ENCODE results near the gene DSCAM.

The DSCAM gene

DNA sequence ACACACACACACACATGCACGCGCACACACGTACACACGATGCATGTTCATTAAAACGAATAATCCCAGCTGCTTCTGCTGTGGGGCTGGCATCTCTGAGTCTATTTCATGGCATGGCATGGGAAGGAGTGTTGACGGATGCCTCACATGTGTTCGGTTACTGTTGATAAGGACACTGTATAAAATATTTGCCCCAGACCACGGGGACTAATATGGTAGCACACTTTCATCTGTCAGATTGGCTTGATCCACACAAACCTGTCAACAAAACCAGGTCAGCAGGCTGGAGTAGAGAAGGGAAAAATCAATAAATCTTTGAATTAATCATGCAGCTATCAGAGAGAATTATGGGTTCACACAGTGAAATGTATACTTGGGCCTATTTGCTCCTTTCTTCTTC lies 171.9 kb downstream of the DSCAM start:
- H3K4me3 ChIP-seq (ENCODE audit: low read depth, low read length) = no peak overlapping the region
- H3K4me1 ChIP-seq (ENCODE audit: control insufficient read depth, insufficient read depth, low read length) = no peaks in the 10 kb centered on the region
- H3K27me3 ChIP-seq (ENCODE audit: control insufficient read depth, insufficient read depth, low read length) = no peaks in the 10 kb centered on the region
- H3K9me3 ChIP-seq (ENCODE audit: control insufficient read depth, insufficient read depth, low read length) = no peaks in the 10 kb centered on the region
- no peak overlapping the region for H3K9ac ChIP-seq (ENCODE audit: low read depth, low read length)
- H3K36me3 ChIP-seq (ENCODE audit: control insufficient read depth, insufficient read depth, low read length) = no peaks in the 10 kb centered on the region

DNA sequence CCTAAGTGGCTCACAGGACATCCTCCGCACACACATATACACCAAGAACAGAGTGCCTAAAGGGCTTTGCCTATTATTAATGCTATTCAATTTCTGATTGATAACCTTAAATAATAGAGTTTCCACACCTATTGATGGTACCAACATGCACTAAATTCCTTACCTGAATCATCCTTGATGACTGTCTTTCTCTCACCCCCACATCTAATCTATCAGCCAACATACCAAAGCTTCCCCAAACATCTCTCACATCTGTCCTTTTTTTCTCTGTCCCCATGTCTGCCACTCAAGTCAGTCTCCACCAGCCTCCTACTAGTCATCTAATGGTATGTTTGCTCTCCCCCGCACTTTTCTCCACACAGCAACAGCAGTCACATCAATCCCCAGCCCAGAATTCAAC lies 174.4 kb downstream of the DSCAM start:
- H3K36me3 ChIP-seq (ENCODE audit: control insufficient read depth, insufficient read depth, low read length) = no peaks in the 10 kb centered on the region
- H3K4me1 ChIP-seq (ENCODE audit: control insufficient read depth, insufficient read depth, low read length) = no peaks in the 10 kb centered on the region
- H3K4me3 ChIP-seq (ENCODE audit: low read depth, low read length) = no peak overlapping the region

DNA sequence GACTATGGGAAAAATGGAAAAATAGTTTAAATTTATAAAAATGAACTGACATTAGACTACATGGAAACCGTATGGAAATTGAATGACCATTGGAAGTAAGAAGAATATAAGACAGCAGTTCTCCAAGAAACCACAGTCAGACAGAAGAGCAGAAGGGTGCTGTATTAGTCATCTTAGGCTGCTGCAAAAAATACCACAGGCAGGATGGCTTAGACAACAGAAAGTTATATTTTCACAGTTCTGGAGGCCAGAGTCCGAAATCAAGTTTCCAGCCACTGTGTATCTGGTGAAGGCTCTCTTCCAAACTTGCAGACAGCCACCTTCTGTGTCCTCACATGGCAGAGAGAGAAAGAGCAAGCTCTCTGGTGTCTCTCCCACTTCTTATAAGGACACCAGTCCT lies 175.2 kb downstream of the DSCAM start:
- no peak overlapping the region for H3K4me3 ChIP-seq (ENCODE audit: low read depth, low read length)
- H3K36me3 ChIP-seq (ENCODE audit: control insufficient read depth, insufficient read depth, low read length) = no peaks in the 10 kb centered on the region
- H3K4me1 ChIP-seq (ENCODE audit: control insufficient read depth, insufficient read depth, low read length) = no peaks in the 10 kb centered on the region
- H3K27me3 ChIP-seq (ENCODE audit: control insufficient read depth, insufficient read depth, low read length) = no peaks in the 10 kb centered on the region
- H3K9me3 ChIP-seq (ENCODE audit: control insufficient read depth, insufficient read depth, low read length) = no peaks in the 10 kb centered on the region
- no peak overlapping the region for H3K9ac ChIP-seq (ENCODE audit: low read depth, low read length)

More for the DNA sequence above, 174.4 kb downstream of the DSCAM start:
- no peaks in the 10 kb centered on the region for H3K9me3 ChIP-seq (ENCODE audit: control insufficient read depth, insufficient read depth, low read length)
- no peaks in the 10 kb centered on the region for H3K27me3 ChIP-seq (ENCODE audit: control insufficient read depth, insufficient read depth, low read length)
- H3K9ac ChIP-seq (ENCODE audit: low read depth, low read length) = no peak overlapping the region

DNA sequence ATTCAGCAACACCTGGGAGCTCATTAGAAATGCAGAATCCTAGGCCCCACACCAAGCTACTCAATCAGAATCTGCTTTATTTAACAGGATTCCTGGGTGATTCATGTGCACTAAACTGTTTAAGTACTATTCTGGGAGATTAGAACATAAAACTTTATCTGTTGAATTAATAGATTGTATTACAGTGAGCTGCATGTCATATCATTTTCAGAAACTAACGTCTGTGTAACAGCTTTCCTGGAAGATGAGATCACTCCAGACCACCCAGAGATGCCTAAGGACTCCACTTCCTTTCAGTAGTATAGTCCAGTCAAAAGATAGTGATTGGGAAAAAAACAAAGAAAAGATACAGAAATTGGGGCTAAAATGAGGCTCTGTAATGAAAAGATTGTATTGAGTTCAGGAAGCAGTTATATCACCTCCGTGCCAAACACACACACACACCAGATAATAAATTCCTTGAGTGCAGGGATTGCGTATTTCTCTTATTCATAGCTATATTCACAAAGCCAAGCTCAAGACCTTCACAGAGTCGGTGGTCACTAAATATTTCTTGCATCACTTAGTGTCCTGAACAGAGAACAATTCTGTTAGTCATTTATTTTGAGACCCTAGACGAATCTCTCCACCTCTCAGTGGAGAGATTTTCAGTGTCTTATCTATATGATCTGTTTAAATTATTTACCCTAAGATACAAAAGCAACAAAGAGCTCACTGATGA lies 178.2 kb downstream of the DSCAM start:
- Histone ChIP-seq H3K27me3 (ENCODE audit: control insufficient read depth, insufficient read depth, low read length) (no peaks in the 10 kb centered on the region), H3K9me3 (ENCODE audit: control insufficient read depth, insufficient read depth, low read length) (no peaks in the 10 kb centered on the region), H3K36me3 (ENCODE audit: control insufficient read depth, insufficient read depth, low read length) (no peaks in the 10 kb centered on the region), H3K4me1 (ENCODE audit: control insufficient read depth, insufficient read depth, low read length) (no peaks in the 10 kb centered on the region), H3K9ac (ENCODE audit: low read depth, low read length) (no peak overlapping the region), H3K4me3 (ENCODE audit: low read depth, low read length) (no peak overlapping the region)

DNA sequence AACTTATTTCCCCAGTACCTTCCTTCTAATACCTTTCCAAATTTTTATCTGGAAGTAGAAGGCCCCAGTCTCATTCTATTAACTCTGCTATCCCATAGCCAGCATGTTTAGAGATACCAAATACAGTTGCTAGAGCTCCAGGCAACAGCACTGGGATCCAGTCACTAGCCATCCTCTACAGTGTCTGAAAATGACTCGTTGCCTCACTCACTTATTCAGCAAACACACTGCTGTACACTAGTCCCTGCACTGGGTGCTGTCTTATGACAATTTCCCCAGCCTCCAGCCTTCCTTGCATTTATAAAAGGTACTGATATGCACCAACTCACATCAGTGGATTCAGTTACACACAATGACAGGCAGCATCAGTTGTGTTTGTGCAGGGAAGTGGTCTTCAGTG lies 179.0 kb downstream of the DSCAM start:
- H3K36me3 ChIP-seq (ENCODE audit: control insufficient read depth, insufficient read depth, low read length) = no peaks in the 10 kb centered on the region
- no peaks in the 10 kb centered on the region for H3K4me1 ChIP-seq (ENCODE audit: control insufficient read depth, insufficient read depth, low read length)
- no peaks in the 10 kb centered on the region for H3K9me3 ChIP-seq (ENCODE audit: control insufficient read depth, insufficient read depth, low read length)
- H3K4me3 ChIP-seq (ENCODE audit: low read depth, low read length) = no peak overlapping the region
- no peak overlapping the region for H3K9ac ChIP-seq (ENCODE audit: low read depth, low read length)
- no peaks in the 10 kb centered on the region for H3K27me3 ChIP-seq (ENCODE audit: control insufficient read depth, insufficient read depth, low read length)

DNA sequence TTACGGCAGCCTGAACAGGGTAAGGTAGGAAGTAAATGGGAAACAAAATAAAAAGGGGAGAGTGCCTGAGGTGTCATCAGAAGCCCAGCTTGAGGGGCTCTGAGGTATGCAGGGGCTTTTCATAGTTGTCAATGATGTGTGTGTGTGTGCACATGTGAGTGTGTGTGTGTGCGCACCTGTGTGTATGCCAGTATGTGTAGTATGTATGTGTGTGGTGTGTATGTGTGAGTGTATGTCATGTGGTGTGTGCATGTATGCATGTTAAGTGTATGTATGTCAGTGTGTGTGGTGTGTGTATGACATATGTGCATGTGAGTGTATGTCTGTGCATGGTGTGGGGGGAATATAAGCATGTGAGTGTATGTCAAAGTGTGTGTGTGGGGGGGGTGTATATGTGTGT lies 184.1 kb downstream of the DSCAM start:
- H3K27me3 ChIP-seq (ENCODE audit: control insufficient read depth, insufficient read depth, low read length) = no peaks in the 10 kb centered on the region
- H3K9ac ChIP-seq (ENCODE audit: low read depth, low read length) = no peak overlapping the region
- H3K4me3 ChIP-seq (ENCODE audit: low read depth, low read length) = no peak overlapping the region
- no peaks in the 10 kb centered on the region for H3K36me3 ChIP-seq (ENCODE audit: control insufficient read depth, insufficient read depth, low read length)
- H3K4me1 ChIP-seq (ENCODE audit: control insufficient read depth, insufficient read depth, low read length) = no peaks in the 10 kb centered on the region
- no peaks in the 10 kb centered on the region for H3K9me3 ChIP-seq (ENCODE audit: control insufficient read depth, insufficient read depth, low read length)

GRCh38 chr21:40660461-40660860 lies 186.5 kb downstream of the DSCAM start:
- Histone ChIP-seq H3K9ac (ENCODE audit: low read depth, low read length) (no peak overlapping the region), H3K36me3 (ENCODE audit: control insufficient read depth, insufficient read depth, low read length) (no peaks in the 10 kb centered on the region), H3K9me3 (ENCODE audit: control insufficient read depth, insufficient read depth, low read length) (no peaks in the 10 kb centered on the region), H3K4me3 (ENCODE audit: low read depth, low read length) (no peak overlapping the region), H3K27me3 (ENCODE audit: control insufficient read depth, insufficient read depth, low read length) (no peaks in the 10 kb centered on the region), H3K4me1 (ENCODE audit: control insufficient read depth, insufficient read depth, low read length) (no peaks in the 10 kb centered on the region)

DNA sequence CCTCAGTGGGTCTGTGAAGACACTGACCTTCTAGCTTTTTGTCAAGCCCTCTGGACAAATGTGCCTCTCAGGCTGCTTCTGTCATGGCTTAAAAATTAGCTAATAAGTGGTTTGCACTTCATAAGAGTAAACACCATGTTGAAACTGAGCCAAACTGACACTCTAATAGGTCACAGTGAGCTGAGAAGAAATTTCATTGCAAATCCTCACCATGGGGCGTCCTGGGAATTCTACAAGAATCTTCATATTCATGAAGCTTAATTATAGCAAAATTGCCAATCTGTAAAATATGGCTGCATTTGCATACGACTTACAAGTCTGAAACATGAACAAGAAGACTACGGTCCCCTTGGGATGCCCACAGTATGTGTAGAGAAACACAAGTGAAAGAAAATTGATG lies 188.6 kb downstream of the DSCAM start:
- Histone ChIP-seq H3K4me3 (ENCODE audit: low read depth, low read length) (no peak overlapping the region), H3K27me3 (ENCODE audit: control insufficient read depth, insufficient read depth, low read length) (no peaks in the 10 kb centered on the region), H3K9ac (ENCODE audit: low read depth, low read length) (no peak overlapping the region), H3K9me3 (ENCODE audit: control insufficient read depth, insufficient read depth, low read length) (no peaks in the 10 kb centered on the region), H3K36me3 (ENCODE audit: control insufficient read depth, insufficient read depth, low read length) (no peaks in the 10 kb centered on the region), H3K4me1 (ENCODE audit: control insufficient read depth, insufficient read depth, low read length) (no peaks in the 10 kb centered on the region)

GRCh38 chr21:40652436-40652835 lies 194.5 kb downstream of the DSCAM start:
- no peak overlapping the region for H3K4me3 ChIP-seq (ENCODE audit: low read depth, low read length)
- H3K9ac ChIP-seq (ENCODE audit: low read depth, low read length) = no peak overlapping the region
- H3K9me3 ChIP-seq (ENCODE audit: control insufficient read depth, insufficient read depth, low read length) = peaks cover 7% of the 10 kb centered on the region
- no peaks in the 10 kb centered on the region for H3K36me3 ChIP-seq (ENCODE audit: control insufficient read depth, insufficient read depth, low read length)
- H3K27me3 ChIP-seq (ENCODE audit: control insufficient read depth, insufficient read depth, low read length) = no peaks in the 10 kb centered on the region
- H3K4me1 ChIP-seq (ENCODE audit: control insufficient read depth, insufficient read depth, low read length) = no peaks in the 10 kb centered on the region

- no peaks in the 10 kb centered on the region for H3K4me1 ChIP-seq (ENCODE audit: control insufficient read depth, insufficient read depth, low read length)
- no peak overlapping the region for H3K9ac ChIP-seq (ENCODE audit: low read depth, low read length)
- peaks cover 7% of the 10 kb centered on the region for H3K9me3 ChIP-seq (ENCODE audit: control insufficient read depth, insufficient read depth, low read length)
- H3K4me3 ChIP-seq (ENCODE audit: low read depth, low read length) = no peak overlapping the region
- H3K36me3 ChIP-seq (ENCODE audit: control insufficient read depth, insufficient read depth, low read length) = no peaks in the 10 kb centered on the region
- no peaks in the 10 kb centered on the region for H3K27me3 ChIP-seq (ENCODE audit: control insufficient read depth, insufficient read depth, low read length)
These were observed 199.3 kb downstream of the DSCAM start for GRCh38 chr21:40647706-40648105.

DNA sequence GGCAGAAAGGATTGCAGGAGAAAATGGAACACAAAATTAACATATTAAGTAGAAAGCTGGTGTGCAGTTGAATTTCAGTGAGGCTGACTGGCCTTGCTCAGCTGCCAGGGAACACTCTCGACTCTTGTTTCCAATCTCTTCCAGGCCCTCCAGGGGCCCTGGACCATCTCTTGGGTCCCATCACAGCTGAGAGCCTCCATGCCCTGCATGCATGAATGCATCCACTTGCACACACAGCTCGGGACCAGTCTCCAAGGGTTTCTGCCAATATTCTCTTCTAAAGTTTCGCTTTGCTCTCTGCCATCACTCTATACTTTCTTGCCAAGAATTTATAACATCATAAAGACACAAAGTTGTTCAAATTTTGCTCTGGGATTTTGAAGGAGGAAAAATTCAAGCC lies 200.3 kb downstream of the DSCAM start:
- H3K4me1 ChIP-seq (ENCODE audit: control insufficient read depth, insufficient read depth, low read length) = no peaks in the 10 kb centered on the region
- no peak overlapping the region for H3K9ac ChIP-seq (ENCODE audit: low read depth, low read length)
- H3K9me3 ChIP-seq (ENCODE audit: control insufficient read depth, insufficient read depth, low read length) = peaks cover 7% of the 10 kb centered on the region
- no peak overlapping the region for H3K4me3 ChIP-seq (ENCODE audit: low read depth, low read length)
- no peaks in the 10 kb centered on the region for H3K36me3 ChIP-seq (ENCODE audit: control insufficient read depth, insufficient read depth, low read length)
- H3K27me3 ChIP-seq (ENCODE audit: control insufficient read depth, insufficient read depth, low read length) = no peaks in the 10 kb centered on the region

DNA sequence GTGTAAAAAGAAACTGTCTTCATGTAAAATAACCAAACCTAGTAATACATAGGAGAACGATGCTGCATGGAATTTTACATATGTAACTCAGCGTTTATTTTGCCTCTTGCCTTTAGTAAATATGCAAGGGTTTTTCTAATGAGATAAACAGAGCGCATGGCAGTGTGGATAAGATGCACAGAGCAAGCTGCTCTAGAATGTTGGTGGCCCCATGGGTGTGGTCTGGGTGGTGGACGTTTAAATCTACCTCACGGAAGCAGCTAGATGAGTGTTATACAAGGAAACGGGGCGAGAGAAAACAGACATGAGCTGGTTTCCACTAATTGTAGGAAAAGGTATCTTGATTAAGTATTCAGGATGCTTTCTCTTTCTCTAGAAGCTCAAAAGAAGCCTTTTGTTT lies 205.9 kb downstream of the DSCAM start:
- H3K9me3 ChIP-seq (ENCODE audit: control insufficient read depth, insufficient read depth, low read length) = no peaks in the 10 kb centered on the region
- H3K27me3 ChIP-seq (ENCODE audit: control insufficient read depth, insufficient read depth, low read length) = no peaks in the 10 kb centered on the region
- no peak overlapping the region for H3K4me3 ChIP-seq (ENCODE audit: low read depth, low read length)
- no peak overlapping the region for H3K9ac ChIP-seq (ENCODE audit: low read depth, low read length)
- H3K36me3 ChIP-seq (ENCODE audit: control insufficient read depth, insufficient read depth, low read length) = no peaks in the 10 kb centered on the region
- H3K4me1 ChIP-seq (ENCODE audit: control insufficient read depth, insufficient read depth, low read length) = no peaks in the 10 kb centered on the region
